ENCODE measurements around the gene DOCK2.

The DOCK2 gene

DNA sequence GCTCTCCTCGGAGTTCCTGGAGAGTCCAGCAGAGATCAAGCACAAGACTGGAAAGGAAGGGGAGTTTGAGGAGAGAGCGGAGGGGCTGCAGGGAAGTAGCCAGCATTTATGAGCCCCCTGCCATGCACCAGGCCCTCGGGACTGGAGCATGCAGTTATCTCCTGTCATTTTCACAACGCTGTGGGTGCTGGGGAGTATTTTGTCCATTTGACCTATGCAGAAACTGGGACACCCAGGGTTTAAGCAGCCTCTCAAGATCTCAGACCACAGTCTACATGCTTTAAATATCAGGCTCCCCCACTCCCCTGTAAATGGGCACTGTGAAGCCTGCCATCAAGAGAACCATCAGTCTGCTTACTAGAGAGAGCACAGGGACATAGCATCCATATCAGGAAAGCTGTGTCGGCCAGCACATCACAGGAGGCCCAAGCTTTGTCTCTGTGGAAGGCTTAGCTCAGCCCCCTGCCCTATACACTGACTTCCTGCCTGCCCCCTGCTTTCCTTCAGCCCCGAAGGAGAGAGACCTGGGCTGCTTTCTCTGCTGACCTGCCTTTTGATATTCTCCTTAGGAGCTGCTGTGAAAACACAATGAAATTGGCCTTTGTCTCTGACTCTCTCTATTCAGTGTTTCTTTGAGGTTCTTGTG lies 475.9 kb downstream of the DOCK2 start:
- no peak overlapping the region for H3K9ac ChIP-seq
- H3K79me2 ChIP-seq (ENCODE audit: insufficient read depth, low read depth): no peaks in the 10 kb centered on the region
- H3K27ac ChIP-seq: no peak overlapping the region
- no peaks in the 10 kb centered on the region for H3K27me3 ChIP-seq (ENCODE audit: insufficient read depth, low read depth)
- H3K4me2 ChIP-seq: no peak overlapping the region
- H3K36me3 ChIP-seq (ENCODE audit: insufficient read depth): no peaks in the 10 kb centered on the region
- H2AFZ ChIP-seq (ENCODE audit: low read depth): no peak overlapping the region
- H3K4me1 ChIP-seq (ENCODE audit: low read depth, poor library complexity, severe bottlenecking): no peaks in the 10 kb centered on the region
- TF ChIP-seq, protein P1, sequence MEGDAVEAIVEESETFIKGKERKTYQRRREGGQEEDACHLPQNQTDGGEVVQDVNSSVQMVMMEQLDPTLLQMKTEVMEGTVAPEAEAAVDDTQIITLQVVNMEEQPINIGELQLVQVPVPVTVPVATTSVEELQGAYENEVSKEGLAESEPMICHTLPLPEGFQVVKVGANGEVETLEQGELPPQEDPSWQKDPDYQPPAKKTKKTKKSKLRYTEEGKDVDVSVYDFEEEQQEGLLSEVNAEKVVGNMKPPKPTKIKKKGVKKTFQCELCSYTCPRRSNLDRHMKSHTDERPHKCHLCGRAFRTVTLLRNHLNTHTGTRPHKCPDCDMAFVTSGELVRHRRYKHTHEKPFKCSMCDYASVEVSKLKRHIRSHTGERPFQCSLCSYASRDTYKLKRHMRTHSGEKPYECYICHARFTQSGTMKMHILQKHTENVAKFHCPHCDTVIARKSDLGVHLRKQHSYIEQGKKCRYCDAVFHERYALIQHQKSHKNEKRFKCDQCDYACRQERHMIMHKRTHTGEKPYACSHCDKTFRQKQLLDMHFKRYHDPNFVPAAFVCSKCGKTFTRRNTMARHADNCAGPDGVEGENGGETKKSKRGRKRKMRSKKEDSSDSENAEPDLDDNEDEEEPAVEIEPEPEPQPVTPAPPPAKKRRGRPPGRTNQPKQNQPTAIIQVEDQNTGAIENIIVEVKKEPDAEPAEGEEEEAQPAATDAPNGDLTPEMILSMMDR (conservative IDR thresholded peaks at IDR 0.05; ENCODE audit: low read depth, low read length): no peak
- H4K20me1 ChIP-seq (ENCODE audit: insufficient read depth): no peaks in the 10 kb centered on the region
- H3K4me3 ChIP-seq (IDR thresholded peaks at IDR 0.05; ENCODE audit: insufficient read depth, low read depth, low read length): no peak overlapping the region

DNA sequence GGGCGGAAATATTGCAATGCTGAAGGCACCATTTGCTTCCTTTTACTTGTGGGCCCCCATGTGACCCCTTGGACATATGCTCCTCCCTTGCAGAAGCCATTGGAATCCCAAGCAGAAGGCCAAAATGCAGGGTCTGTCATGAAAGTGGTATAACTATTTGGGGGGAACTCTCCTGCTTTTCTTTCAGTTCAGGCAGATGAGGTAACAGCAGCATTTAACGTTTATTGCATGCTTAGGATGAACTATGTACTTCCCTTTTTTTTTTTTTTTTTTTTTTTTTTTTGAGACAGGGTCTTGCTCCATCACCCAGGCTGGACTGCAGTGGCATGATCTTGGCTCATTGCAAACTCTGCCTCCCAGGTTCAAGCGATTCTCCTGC lies 476.4 kb downstream of the DOCK2 start:
- Histone ChIP-seq H3K4me2 (no peak overlapping the region), H2AFZ (ENCODE audit: low read depth) (no peak overlapping the region), H3K27ac (no peak overlapping the region), H3K79me2 (ENCODE audit: insufficient read depth, low read depth) (no peaks in the 10 kb centered on the region), H4K20me1 (ENCODE audit: insufficient read depth) (no peaks in the 10 kb centered on the region), H3K9ac (no peak overlapping the region), H3K4me1 (ENCODE audit: low read depth, poor library complexity, severe bottlenecking) (no peaks in the 10 kb centered on the region), H3K36me3 (ENCODE audit: insufficient read depth) (no peaks in the 10 kb centered on the region), H3K4me3 (IDR thresholded peaks at IDR 0.05; ENCODE audit: insufficient read depth, low read depth, low read length) (no peak overlapping the region), H3K27me3 (ENCODE audit: insufficient read depth, low read depth) (no peaks in the 10 kb centered on the region)
- TF ChIP-seq, protein P1 (conservative IDR thresholded peaks at IDR 0.05; ENCODE audit: low read depth, low read length): no peak

DNA sequence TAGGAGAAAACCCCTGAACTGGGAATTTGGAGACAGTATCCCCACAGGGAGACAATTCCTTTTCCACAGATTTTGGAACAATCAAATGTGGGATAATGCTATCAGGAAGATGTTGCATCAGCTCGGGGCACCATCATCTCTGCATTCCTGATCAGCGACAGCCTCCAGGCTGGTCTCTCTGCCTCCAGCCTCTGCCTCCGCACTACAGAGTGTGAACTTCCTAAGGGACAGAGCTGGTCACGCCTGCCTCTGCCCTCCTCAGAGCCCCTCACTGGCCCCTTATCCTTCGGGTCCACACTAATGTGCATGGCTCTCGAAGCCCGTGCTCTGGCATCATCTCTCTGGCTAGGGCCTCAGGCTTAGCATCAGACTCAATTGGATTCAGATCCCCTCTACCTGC lies 477.2 kb downstream of the DOCK2 start:
- TF ChIP-seq, protein P1 (conservative IDR thresholded peaks at IDR 0.05; ENCODE audit: low read depth, low read length): no peak
- no peaks in the 10 kb centered on the region for H3K27me3 ChIP-seq (ENCODE audit: insufficient read depth, low read depth)
- no peak overlapping the region for H3K9ac ChIP-seq
- no peak overlapping the region for H2AFZ ChIP-seq (ENCODE audit: low read depth)
- no peak overlapping the region for H3K4me3 ChIP-seq (IDR thresholded peaks at IDR 0.05; ENCODE audit: insufficient read depth, low read depth, low read length)
- H4K20me1 ChIP-seq (ENCODE audit: insufficient read depth): no peaks in the 10 kb centered on the region
- no peaks in the 10 kb centered on the region for H3K4me1 ChIP-seq (ENCODE audit: low read depth, poor library complexity, severe bottlenecking)
- H3K79me2 ChIP-seq (ENCODE audit: insufficient read depth, low read depth): no peaks in the 10 kb centered on the region
- no peak overlapping the region for H3K27ac ChIP-seq
- no peaks in the 10 kb centered on the region for H3K36me3 ChIP-seq (ENCODE audit: insufficient read depth)
- H3K4me2 ChIP-seq: no peak overlapping the region

DNA sequence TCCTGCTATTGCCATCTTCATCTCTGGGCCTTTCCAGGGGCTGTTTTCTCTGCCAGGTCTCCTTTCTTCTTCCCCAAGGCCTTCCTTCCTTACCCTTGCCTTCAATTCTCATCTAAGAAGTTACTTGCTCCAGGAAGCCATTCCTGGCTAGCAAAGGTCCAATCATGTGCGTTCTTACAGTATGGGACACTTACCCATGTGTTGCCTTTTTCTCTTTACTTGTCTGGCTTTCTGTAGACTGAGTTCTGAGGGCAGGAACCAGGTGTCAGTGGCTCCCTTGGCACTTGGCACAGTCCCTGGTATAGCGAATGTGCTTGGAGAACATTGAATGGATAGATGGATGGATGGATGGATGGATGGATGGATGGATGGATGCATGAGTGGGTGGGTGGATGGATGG lies 478.9 kb downstream of the DOCK2 start:
- TF ChIP-seq, protein P1 (conservative IDR thresholded peaks at IDR 0.05; ENCODE audit: low read depth, low read length): no peak
- Histone ChIP-seq H3K27ac (no peak overlapping the region), H3K4me2 (no peak overlapping the region), H3K4me3 (IDR thresholded peaks at IDR 0.05; ENCODE audit: insufficient read depth, low read depth, low read length) (no peak overlapping the region), H3K27me3 (ENCODE audit: insufficient read depth, low read depth) (no peaks in the 10 kb centered on the region), H4K20me1 (ENCODE audit: insufficient read depth) (no peaks in the 10 kb centered on the region), H3K36me3 (ENCODE audit: insufficient read depth) (no peaks in the 10 kb centered on the region), H2AFZ (ENCODE audit: low read depth) (no peak overlapping the region), H3K79me2 (ENCODE audit: insufficient read depth, low read depth) (no peaks in the 10 kb centered on the region), H3K9ac (no peak overlapping the region), H3K4me1 (ENCODE audit: low read depth, poor library complexity, severe bottlenecking) (no peaks in the 10 kb centered on the region)

Measured in KMS-11 (cell line).